NCI-H1048 (cell line): ENCODE results near the gene FNIP1.
"Not testable (repeated sequence)": the region's sequence is repeated elsewhere in the genome, so short reads cannot be mapped to it uniquely, and the experiment has no call there.

Experiments used
- DNase-seq: peaks from one replicate; lab custom pipeline; 2025; lab: John Stamatoyannopoulos, UW

FNIP1 gene

GRCh38 chr5:131749723-131750470 lies 46.9 kb downstream of the FNIP1 start:
- no peak for DNase-seq

- no peak for DNase-seq
Measured at GRCh38 chr5:131749138-131749537, 47.7 kb downstream of the FNIP1 start.

- no peak for DNase-seq
Measured at GRCh38 chr5:131747180-131748105, 49.4 kb downstream of the FNIP1 start.

- DNase-seq, result no peak
Measured at GRCh38 chr5:131746423-131746822, 50.4 kb downstream of the FNIP1 start.

- DNase-seq, result no peak
Measured at GRCh38 chr5:131745703-131746102, 51.1 kb downstream of the FNIP1 start.

- no peak for DNase-seq
Measured at GRCh38 chr5:131745155-131745554, 51.7 kb downstream of the FNIP1 start.

GRCh38 chr5:131740477-131740876 lies 56.3 kb downstream of the FNIP1 start:
- DNase-seq, result no peak

- DNase-seq, result no peak
Measured at GRCh38 chr5:131735393-131735792, 61.4 kb downstream of the FNIP1 start.

GRCh38 chr5:131734939-131735338 lies 61.9 kb downstream of the FNIP1 start:
- not testable (repeated sequence) for DNase-seq

GRCh38 chr5:131729292-131729691 lies 67.5 kb downstream of the FNIP1 start:
- not testable (repeated sequence) for DNase-seq

- not testable (repeated sequence) for DNase-seq
Measured at GRCh38 chr5:131724089-131724488, 72.7 kb downstream of the FNIP1 start.

GRCh38 chr5:131720714-131721113 lies 76.1 kb downstream of the FNIP1 start:
- no peak for DNase-seq

GRCh38 chr5:131719564-131719963 lies 77.3 kb downstream of the FNIP1 start:
- DNase-seq, result no peak

- DNase-seq, result no peak
Measured at GRCh38 chr5:131718487-131719014, 78.3 kb downstream of the FNIP1 start.

- DNase-seq, result not testable (repeated sequence)
Measured at GRCh38 chr5:131717164-131717563, 79.7 kb downstream of the FNIP1 start.

GRCh38 chr5:131716650-131717049 lies 80.2 kb downstream of the FNIP1 start:
- DNase-seq, result no peak

- DNase-seq, result no peak
Measured at GRCh38 chr5:131710391-131710790, 86.4 kb downstream of the FNIP1 start.

GRCh38 chr5:131709043-131709442 lies 87.8 kb downstream of the FNIP1 start:
- DNase-seq, result no peak

GRCh38 chr5:131706281-131706680 lies 90.5 kb downstream of the FNIP1 start:
- DNase-seq, result no peak

- DNase-seq, result no peak
Measured at GRCh38 chr5:131694926-131695325, 101.9 kb downstream of the FNIP1 start.

GRCh38 chr5:131693894-131694293 lies 102.9 kb downstream of the FNIP1 start:
- no peak for DNase-seq

GRCh38 chr5:131685516-131686171 lies 111.2 kb downstream of the FNIP1 start:
- DNase-seq, result no peak
